PC-3 (cell line): ENCODE data around the gene PBX4. TPM values are rescaled to one million over a fixed set of nuclear protein-coding genes. Genes with fewer than 3 reads are reported as not detected.

Experiments
- ATAC-seq: fragments of 200-7000 bp; cut with Tn5 transposase; 2 replicates; pipeline ENCODE4 v1.9.1; 2020; ENCODE audit warnings: mild to moderate bottlenecking, moderate library complexity
- BruUV-seq: library from RNA; stranded (reverse); fragments of 400-500 nt; replicated peaks from 2 replicates; lab custom pipeline; 2021; lab: Mats Ljungman, UMichigan
- CTCF ChIA-PET: fragments of 300-600 bp; sonication (Branson Sonifier 250); formaldehyde crosslinking; loops from one replicate; lab custom pipeline; 2022; ENCODE audit warnings: antibody characterized with exemption; lab: Charles Lee
- POLR2A ChIA-PET: fragments of 300-600 bp; sonication (Branson Sonifier 250); formaldehyde crosslinking; loops from one replicate; lab custom pipeline; 2022; ENCODE audit warnings: antibody characterized with exemption; ENCODE audit not compliant: unreplicated experiment; lab: Charles Lee
- DNase-seq: peaks from one replicate; pipeline ENCODE4 v3.0.0-alpha.2; 2015
- H2AFZ ChIP-seq: fragments of 300-600 bp; sonication (generic); 2 replicates; pipeline ENCODE4 v1.6.0; 2016; ENCODE audit warnings: antibody characterized with exemption, low read length
- H3F3A ChIP-seq: fragments of 300-600 bp; sonication (generic); one replicate; pipeline ENCODE4 v1.6.0; 2017; ENCODE audit warnings: antibody characterized with exemption, low read length, control low read depth, mild to moderate bottlenecking; ENCODE audit not compliant: unreplicated experiment
- H3K27ac ChIP-seq: fragments of 300-600 bp; sonication (generic); 2 replicates; pipeline ENCODE4 v1.5.1; 2016; ENCODE audit warnings: mild to moderate bottlenecking, low read length
- H3K27me3 ChIP-seq: fragments of 300-600 bp; sonication (generic); 2 replicates; pipeline ENCODE4 v1.6.1; 2016; ENCODE audit warnings: low read length, mixed read lengths
- H3K36me3 ChIP-seq: fragments of 300-600 bp; sonication (generic); 2 replicates; pipeline ENCODE4 v1.6.1; 2016; ENCODE audit warnings: low read depth, mixed run types, low read length, mixed read lengths
- H3K4me1 ChIP-seq: fragments of 300-600 bp; sonication (generic); 2 replicates; pipeline ENCODE4 v1.5.1; 2016; ENCODE audit warnings: low read length; ENCODE audit not compliant: insufficient read depth
- H3K4me2 ChIP-seq: fragments of 300-600 bp; sonication (generic); 2 replicates; pipeline ENCODE4 v1.6.0; 2016; ENCODE audit warnings: low read length
- H3K4me3 ChIP-seq: fragments of 300-600 bp; sonication (generic); 2 replicates; pipeline ENCODE4 v1.5.1; 2016; ENCODE audit warnings: mild to moderate bottlenecking, low read length, mixed read lengths
- H3K79me2 ChIP-seq: fragments of 300-600 bp; sonication (generic); 2 replicates; pipeline ENCODE4 v1.6.1; 2017; ENCODE audit warnings: low read length, mixed read lengths
- H3K9ac ChIP-seq: fragments of 300-600 bp; sonication (generic); 2 replicates; pipeline ENCODE4 v1.6.0; 2016; ENCODE audit warnings: mild to moderate bottlenecking, low read length
- H3K9me2 ChIP-seq: fragments of 300-600 bp; sonication (generic); replicated peaks from 2 replicates; pipeline ENCODE4 v1.6.1; 2016; ENCODE audit warnings: mixed run types, low read length, mixed read lengths
- H3K9me3 ChIP-seq: fragments of 300-600 bp; sonication (generic); 2 replicates; pipeline ENCODE4 v1.6.1; 2016; ENCODE audit warnings: low read length, mixed read lengths
- H4K20me1 ChIP-seq: fragments of 300-600 bp; sonication (generic); 2 replicates; pipeline ENCODE4 v1.6.1; 2016; ENCODE audit warnings: low read length, mixed read lengths
- EZH2 ChIP-seq: fragments of 300-600 bp; sonication (generic); IDR thresholded peaks from one replicate; pipeline ENCODE4 v1.6.1; 2017; ENCODE audit warnings: antibody characterized with exemption, mild to moderate bottlenecking, low read length; ENCODE audit not compliant: unreplicated experiment
- EZH2phosphoT487 ChIP-seq: fragments of 300-600 bp; sonication (generic); IDR thresholded peaks from 2 replicates; pipeline ENCODE4 v1.6.1; 2018; ENCODE audit warnings: mild to moderate bottlenecking, antibody characterized with exemption, low read length, borderline replicate concordance
- intact Hi-C: fragments of 100-400 bp; cut with micrococcal nuclease; formaldehyde crosslinking; loops from 2 replicates; pipeline ENCODE4 v1.9.0; 2023
- total RNA-seq: library from RNA; depleted of rRNA; stranded (reverse); fragments of >200 nt; gene quantifications from 2 replicates; pipeline ENCODE4 v1.2.3, GENCODE V29; 2014
- TF ChIP-seq, protein P1 (sequence below): fragments of 300-600 bp; sonication (generic); conservative IDR thresholded peaks from 2 replicates; pipeline ENCODE4 v1.5.1; 2017; ENCODE audit warnings: antibody characterized with exemption, low read depth, mild to moderate bottlenecking, low read length

The PBX4 gene
- total RNA-seq, 1 experiment from 2014 or later, result 6.9 TPM

DNA sequence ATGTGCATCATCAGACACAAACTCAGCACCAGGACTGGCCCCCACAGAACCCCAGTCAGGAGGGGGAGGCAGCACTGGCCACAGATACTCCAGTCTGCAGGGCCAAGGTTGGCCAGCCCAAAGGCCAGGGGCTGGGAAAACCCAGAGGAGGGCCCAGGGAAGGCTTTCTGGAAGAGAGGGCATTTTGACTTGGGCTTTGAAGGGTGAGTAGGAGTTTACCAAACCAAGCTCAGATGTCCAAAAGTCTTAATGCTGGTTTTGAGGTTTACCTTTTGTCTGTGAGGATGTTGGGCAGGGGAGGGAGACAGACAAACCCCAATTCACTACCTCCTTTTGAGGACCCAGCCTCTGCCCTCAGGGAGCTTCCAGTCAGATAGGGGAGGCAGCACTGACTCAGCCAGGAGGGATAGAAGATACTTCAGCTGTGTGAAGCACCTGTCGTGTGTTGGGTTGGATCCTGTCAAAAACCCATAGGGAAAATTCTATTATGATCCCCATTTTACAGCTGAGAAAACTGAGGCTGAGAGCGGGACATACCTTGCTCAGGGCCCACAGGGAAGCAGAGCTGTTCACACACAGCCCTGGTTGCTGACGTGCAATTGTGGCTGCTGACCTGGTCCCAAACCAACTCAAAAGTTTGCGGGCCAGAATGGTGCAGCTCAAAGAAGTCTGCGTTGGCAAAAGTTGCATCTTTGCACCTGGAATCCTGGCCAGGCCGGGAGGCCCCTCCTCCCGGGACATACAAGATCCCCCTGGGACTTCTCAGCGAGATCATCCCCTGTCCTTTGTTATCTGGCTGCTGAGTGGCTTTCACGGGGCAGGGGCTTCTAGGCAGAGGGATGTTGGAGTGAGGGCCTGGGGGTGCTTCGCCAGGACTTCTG, 67.3 kb downstream of the PBX4 start:
- ChIA-PET CTCF (no interaction called here), POLR2A (no interaction called here)
- no peak overlapping the region for H3K4me3 ChIP-seq
- H3K27me3 ChIP-seq, result no peaks in the 10 kb centered on the region
- DNase-seq (no peak), ATAC-seq (no peak)
- no peaks in the 10 kb centered on the region for H3K9me2 ChIP-seq
- H2AFZ ChIP-seq, result no peak overlapping the region
- H3K79me2 ChIP-seq, result no peaks in the 10 kb centered on the region
- no peaks in the 10 kb centered on the region for H3K9me3 ChIP-seq
- H3F3A ChIP-seq, result no peaks in the 10 kb centered on the region
- no peaks in the 10 kb centered on the region for H3K4me1 ChIP-seq
- intact Hi-C loops, result loop anchor here (5.0 kb wide), 1 partner anchor 91 kb away; the partner anchor contains the start of gene GMIP
- no peak for TF ChIP-seq EZH2phosphoT487
- no peak for TF ChIP-seq EZH2
- no peak overlapping the region for H3K4me2 ChIP-seq
- H3K27ac ChIP-seq, result no peak overlapping the region
- no peaks in the 10 kb centered on the region for H4K20me1 ChIP-seq
- no peaks in the 10 kb centered on the region for H3K36me3 ChIP-seq
- no TSS peak for BruUV-seq
- H3K9ac ChIP-seq, result no peak overlapping the region

DNA sequence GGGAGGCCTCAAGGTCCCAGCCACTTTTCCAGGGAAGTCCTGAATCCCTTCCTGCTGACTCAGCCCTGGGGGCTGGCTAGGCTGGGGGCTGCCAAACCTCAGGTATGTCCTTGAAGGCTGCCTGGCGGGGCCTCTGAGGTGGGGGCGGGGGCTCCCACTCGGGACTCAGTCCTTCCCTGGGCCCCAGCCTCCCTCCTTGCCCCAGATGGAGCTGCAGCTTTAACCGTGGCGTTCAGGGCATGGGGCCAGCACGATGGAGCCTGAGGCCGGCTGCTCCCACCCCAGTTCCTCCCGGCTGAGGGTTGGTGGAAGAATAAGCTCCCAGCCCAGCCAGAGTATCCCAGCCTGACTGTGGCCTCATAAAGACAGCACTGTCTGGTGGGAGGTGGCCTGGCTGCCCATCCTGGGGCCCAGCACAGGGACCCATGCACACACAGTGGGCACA, 68.0 kb downstream of the PBX4 start:
- Histone ChIP-seq H3K9ac (no peak overlapping the region), H3K9me2 (no peaks in the 10 kb centered on the region), H3K4me2 (no peak overlapping the region), H3K9me3 (no peaks in the 10 kb centered on the region), H3K27me3 (no peaks in the 10 kb centered on the region), H3K36me3 (no peaks in the 10 kb centered on the region), H3K79me2 (no peaks in the 10 kb centered on the region), H3K4me1 (no peaks in the 10 kb centered on the region), H4K20me1 (no peaks in the 10 kb centered on the region), H3K4me3 (no peak overlapping the region), H3F3A (no peaks in the 10 kb centered on the region), H2AFZ (no peak overlapping the region), H3K27ac (no peak overlapping the region)
- no TSS peak for BruUV-seq
- TF ChIP-seq, protein P1, sequence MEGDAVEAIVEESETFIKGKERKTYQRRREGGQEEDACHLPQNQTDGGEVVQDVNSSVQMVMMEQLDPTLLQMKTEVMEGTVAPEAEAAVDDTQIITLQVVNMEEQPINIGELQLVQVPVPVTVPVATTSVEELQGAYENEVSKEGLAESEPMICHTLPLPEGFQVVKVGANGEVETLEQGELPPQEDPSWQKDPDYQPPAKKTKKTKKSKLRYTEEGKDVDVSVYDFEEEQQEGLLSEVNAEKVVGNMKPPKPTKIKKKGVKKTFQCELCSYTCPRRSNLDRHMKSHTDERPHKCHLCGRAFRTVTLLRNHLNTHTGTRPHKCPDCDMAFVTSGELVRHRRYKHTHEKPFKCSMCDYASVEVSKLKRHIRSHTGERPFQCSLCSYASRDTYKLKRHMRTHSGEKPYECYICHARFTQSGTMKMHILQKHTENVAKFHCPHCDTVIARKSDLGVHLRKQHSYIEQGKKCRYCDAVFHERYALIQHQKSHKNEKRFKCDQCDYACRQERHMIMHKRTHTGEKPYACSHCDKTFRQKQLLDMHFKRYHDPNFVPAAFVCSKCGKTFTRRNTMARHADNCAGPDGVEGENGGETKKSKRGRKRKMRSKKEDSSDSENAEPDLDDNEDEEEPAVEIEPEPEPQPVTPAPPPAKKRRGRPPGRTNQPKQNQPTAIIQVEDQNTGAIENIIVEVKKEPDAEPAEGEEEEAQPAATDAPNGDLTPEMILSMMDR, result no peak
- TF ChIP-seq EZH2phosphoT487, result no peak
- TF ChIP-seq EZH2, result no peak
- ATAC-seq, result no peak
- POLR2A ChIA-PET, result no interaction called here
- peak; percentile 25 for DNase-seq
- CTCF ChIA-PET, result no interaction called here
- intact Hi-C loops, result loop anchor here (5.0 kb wide), 1 partner anchor 92 kb away; the partner anchor contains the start of gene GMIP

DNA sequence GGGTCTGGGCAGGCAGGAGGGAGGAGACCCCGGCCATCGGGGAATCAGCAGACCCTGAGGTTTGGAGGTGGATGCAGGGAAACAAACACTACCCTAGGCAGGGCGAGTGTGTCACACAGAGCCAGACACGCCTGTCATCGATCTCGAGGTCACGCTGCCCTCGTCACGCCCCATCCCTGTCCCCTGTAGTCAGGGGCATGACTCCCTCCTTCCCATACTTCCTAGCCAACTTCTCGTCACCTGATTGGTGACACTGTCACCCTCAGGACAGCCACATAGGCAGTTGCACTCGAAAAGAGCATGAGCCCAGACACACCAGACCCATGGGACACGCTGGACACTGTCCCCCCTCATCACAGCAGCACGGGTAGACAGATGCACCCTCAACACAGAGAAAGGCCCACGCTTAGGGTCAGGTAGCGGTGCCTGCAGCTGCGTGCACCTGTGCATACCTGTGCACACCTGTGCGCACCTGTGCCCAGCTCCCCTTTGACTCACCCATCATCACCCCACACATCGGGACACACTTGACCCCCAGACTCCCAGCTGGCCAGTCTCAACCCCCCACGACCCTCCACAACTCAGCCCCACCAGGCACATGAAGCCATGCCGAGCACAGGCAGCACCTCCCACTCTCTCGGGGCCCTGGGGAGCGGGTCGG, 68.6 kb downstream of the PBX4 start:
- no TSS peak for BruUV-seq
- DNase-seq, result no peak
- POLR2A ChIA-PET, result no interaction called here
- Histone ChIP-seq H3K4me1 (no peaks in the 10 kb centered on the region), H3K9ac (no peak overlapping the region), H3K9me2 (no peaks in the 10 kb centered on the region), H3K4me2 (no peak overlapping the region), H3K27me3 (no peaks in the 10 kb centered on the region), H3K9me3 (no peaks in the 10 kb centered on the region), H3K36me3 (no peaks in the 10 kb centered on the region), H3F3A (no peaks in the 10 kb centered on the region), H3K79me2 (no peaks in the 10 kb centered on the region), H4K20me1 (no peaks in the 10 kb centered on the region), H3K27ac (no peak overlapping the region), H3K4me3 (no peak overlapping the region), H2AFZ (no peak overlapping the region)
- no peak for ATAC-seq
- intact Hi-C loops, result loop anchor here (5.0 kb wide), 1 partner anchor 92 kb away; the partner anchor contains the start of gene GMIP
- CTCF ChIA-PET, result no interaction called here
- TF ChIP-seq EZH2phosphoT487 (no peak), EZH2 (no peak)
- TF ChIP-seq, protein P1, result no peak
